D721Med (cell line): ENCODE measurements around the gene ARAP2.

Source experiments
- DNase-seq: peaks from one replicate; pipeline ENCODE4 v3.0.0; 2011; ENCODE audit warnings: low spot score; ENCODE audit not compliant: insufficient read length
- FAIRE-seq: peaks from 2 replicates; lab custom pipeline; 2011; peaks lifted over from hg19 to GRCh38; lab: Jason Lieb, UNC
- CTCF ChIP-seq: IDR thresholded peaks from 2 replicates; pipeline ENCODE4 v1.5.1; 2012; ENCODE audit warnings: mild to moderate bottlenecking, control low read depth; ENCODE audit not compliant: insufficient read depth; ENCODE audit errors: missing control alignments

Gene ARAP2

GRCh38 chr4:36208893-36209473 lies 35.3 kb downstream of the ARAP2 start:
- DNase-seq (no peak), FAIRE-seq (no peak)
- no peak for TF ChIP-seq CTCF

DNA sequence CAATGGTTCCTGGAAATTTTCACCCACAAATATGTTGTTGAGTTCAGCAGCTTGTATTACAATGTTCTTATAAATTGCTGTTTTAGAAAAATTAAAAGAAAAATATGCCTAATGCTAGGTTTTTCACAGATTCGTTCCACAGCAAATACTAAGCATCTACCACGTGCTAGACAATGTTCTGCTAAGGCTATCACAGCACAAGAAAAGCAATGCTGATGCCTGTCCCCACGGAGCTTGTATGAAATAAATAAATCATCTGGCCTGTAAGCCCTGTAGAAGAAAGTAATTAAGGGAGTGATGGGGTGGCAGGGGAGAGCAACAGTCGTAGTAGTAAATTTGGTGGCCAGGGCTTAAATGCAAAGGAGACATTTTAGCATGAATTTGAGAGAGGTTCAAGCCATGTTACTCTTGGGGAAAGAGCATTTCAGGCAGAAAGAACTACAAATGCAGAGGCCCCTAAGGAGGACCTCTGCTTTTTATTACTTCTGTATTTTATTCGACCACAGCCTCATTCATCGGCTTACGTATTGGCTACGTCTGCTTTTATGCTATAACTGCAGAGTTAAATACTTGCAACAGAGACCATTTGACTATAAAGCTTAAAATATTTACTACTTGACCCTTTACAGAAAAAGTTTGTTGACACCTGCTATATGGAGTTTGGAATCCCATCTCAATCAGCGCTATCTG lies 36.3 kb downstream of the ARAP2 start:
- no peak for TF ChIP-seq CTCF
- FAIRE-seq, result no peak
- DNase-seq, result no peak

GRCh38 chr4:36207367-36207766 lies 36.9 kb downstream of the ARAP2 start:
- DNase-seq (no peak), FAIRE-seq (no peak)
- no peak for TF ChIP-seq CTCF

DNA sequence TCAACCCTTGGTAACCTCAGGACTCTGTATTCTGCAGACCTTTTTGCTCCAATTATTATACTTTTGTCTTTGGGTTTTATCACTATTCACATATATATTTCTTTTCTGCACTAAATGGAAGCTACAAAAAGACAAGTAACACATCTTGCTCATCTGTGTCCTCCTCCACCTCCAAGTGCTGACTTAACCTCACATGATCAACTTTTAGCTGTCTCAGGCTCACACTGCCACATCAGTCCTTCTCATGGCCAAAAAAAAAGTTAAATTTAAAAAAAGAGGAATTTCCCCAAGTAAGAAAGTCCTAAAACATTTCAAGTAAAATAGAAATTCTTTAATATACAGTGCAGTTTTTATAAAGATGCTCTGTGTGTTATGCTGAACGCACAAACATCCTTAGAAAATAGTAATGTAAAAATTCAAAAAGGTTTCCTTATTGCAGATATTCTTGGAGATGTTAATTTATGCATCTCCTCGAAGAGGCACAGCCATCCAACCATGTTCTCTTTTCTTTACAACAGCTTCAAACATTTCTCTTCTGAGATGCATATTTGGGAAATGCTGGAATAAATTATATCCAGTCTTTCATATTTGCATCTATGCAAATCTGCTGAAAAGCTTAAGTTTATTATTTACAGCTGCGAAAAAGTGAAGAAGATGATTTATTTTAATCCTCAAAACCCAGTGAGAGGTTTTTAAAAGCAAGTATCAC lies 37.6 kb downstream of the ARAP2 start:
- FAIRE-seq (no peak), DNase-seq (no peak)
- no peak for TF ChIP-seq CTCF

DNA sequence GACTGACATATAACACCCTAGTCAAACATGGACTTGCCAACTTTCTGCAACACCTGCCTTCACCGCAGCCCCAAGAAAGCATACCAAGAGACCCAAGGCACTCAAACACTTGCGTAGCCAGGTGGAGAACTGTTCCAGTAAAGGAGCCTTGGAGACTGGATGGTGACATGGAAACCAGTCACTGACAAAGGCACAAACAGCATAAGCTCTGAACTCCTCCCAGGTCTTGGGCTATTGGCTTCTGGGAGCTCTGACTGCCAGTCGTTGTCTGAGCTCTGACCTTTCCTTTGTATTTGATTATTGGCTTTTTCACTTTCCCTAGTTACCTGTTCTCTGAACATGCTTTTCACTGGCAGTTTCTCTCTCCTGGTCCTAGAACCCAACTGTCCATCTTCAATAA lies 38.3 kb downstream of the ARAP2 start:
- DNase-seq (no peak), FAIRE-seq (no peak)
- TF ChIP-seq CTCF, result no peak

- TF ChIP-seq CTCF, result no peak
- no peak for FAIRE-seq
- no peak for DNase-seq
Observed at GRCh38 chr4:36198861-36199260, 45.5 kb downstream of the ARAP2 start.
